Right forelimb (tissue), 1 donor: ENCODE results near the gene STK40.

Experiments
- DNase-seq: peaks from one replicate; pipeline ENCODE4 v3.0.0-alpha.2; 2018

STK40 gene

GRCh38 chr1:36385410-36386264 is at the start of gene STK40:
Gene STK40, minus strand, starts transcription at chr1:36385924. Its CDS starts 24,592 bp downstream, at chr1:36361332.
- DNase-seq = peak; percentile 99

- no peak for DNase-seq
Measured at GRCh38 chr1:36433102-36433501, 47.4 kb upstream of the STK40 start.

GRCh38 chr1:36432616-36433015 is 46.9 kb upstream of the STK40 start:
- DNase-seq = no peak

- no peak for DNase-seq
Measured at GRCh38 chr1:36425791-36426190, 40.1 kb upstream of the STK40 start.

- no peak for DNase-seq
Measured at GRCh38 chr1:36421649-36422048, 35.9 kb upstream of the STK40 start.

- peak; percentile 92 for DNase-seq
Measured at GRCh38 chr1:36420836-36421317, 35.2 kb upstream of the STK40 start.

GRCh38 chr1:36420409-36420808 is 34.7 kb upstream of the STK40 start:
- DNase-seq = no peak

- no peak for DNase-seq
Measured at GRCh38 chr1:36419569-36419968, 33.8 kb upstream of the STK40 start.

GRCh38 chr1:36419140-36419539 is 33.4 kb upstream of the STK40 start:
- no peak for DNase-seq

GRCh38 chr1:36417931-36418330 is 32.2 kb upstream of the STK40 start:
- DNase-seq = no peak

GRCh38 chr1:36415661-36416326 is 30.1 kb upstream of the STK40 start:
- DNase-seq = no peak

GRCh38 chr1:36414384-36414783 is 28.7 kb upstream of the STK40 start:
- no peak for DNase-seq

GRCh38 chr1:36411674-36412648 is 26.2 kb upstream of the STK40 start:
- no peak for DNase-seq

GRCh38 chr1:36408479-36408878 is 22.8 kb upstream of the STK40 start:
- no peak for DNase-seq

GRCh38 chr1:36406440-36406839 is 20.7 kb upstream of the STK40 start:
- DNase-seq = no peak

- DNase-seq = no peak
Measured at GRCh38 chr1:36402504-36402890, 16.8 kb upstream of the STK40 start.

- no peak for DNase-seq
Measured at GRCh38 chr1:36401602-36402503, 16.1 kb upstream of the STK40 start.

- peak; percentile 70 for DNase-seq
Measured at GRCh38 chr1:36400825-36401601, 15.3 kb upstream of the STK40 start.

- no peak for DNase-seq
Measured at GRCh38 chr1:36400514-36400824, 14.7 kb upstream of the STK40 start.

GRCh38 chr1:36398370-36398977 is 12.8 kb upstream of the STK40 start:
- no peak for DNase-seq
